ENCODE measurements around the gene HS1BP3. TPM values are rescaled to one million over a fixed set of nuclear protein-coding genes. Genes with fewer than 3 reads are reported as not detected.
A peak's percentile ranks its signal among the peaks of the same experiment; 100 is the strongest.

Gene HS1BP3
- total RNA-seq, 4 donors from 2014 or later, result 16.6 to 26.9 (median 19.4) TPM

DNA sequence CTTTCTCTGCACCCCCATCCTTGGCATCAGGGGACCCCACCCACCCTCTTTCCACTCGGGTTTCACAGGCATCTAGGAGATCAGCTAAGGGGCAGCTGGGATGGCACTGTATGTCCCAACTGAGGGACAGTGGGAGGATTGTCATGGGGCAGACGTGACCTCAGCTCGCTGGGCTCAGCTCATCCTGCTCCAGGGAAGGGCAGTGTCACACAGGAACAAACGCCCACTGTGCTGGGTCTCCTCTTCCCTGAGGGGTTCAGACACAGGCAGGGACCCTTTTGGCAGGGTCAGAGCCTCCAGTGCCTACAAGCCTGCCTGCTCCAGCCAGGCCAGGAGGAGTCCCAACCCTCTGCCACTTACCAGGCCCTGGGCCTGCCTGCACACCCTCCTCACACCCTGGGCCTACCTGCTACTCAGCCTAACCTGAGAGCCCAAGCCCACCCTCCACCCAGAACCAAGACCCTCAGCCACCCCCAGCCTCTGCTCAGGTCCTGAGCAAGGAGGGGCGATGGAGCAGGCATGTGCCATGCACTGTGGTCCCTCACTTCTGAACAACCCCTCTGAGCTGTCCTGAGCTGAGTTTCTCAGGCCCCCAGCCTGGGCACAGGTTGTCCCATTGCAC is 68.2 kb downstream of the HS1BP3 start:
- peaks cover 0 to 3% (median 0%) of the 10 kb centered on the region in 3 donors for H3K9me3 ChIP-seq
- H3K27me3 ChIP-seq, result no peaks in the 10 kb centered on the region
- no peak overlapping the region for H3K4me3 ChIP-seq
- no peak overlapping the region for H3K27ac ChIP-seq
- H3K4me1 ChIP-seq, result peaks cover 39 to 53% of the 10 kb centered on the region in 2 donors
- in situ Hi-C loops (cut with MboI; ENCODE audit: low sequenced_read_pairs in 4 of 4) (no loop called here), intact Hi-C loops (cut with DNase I; ENCODE audit: low total_unique reads) (no loop called here)
- no peaks in the 10 kb centered on the region for H3K36me3 ChIP-seq
- DNase-seq, result no peak
- ATAC-seq, result no peak
- TF ChIP-seq POLR2A (IDR thresholded peaks at IDR 0.05), result no peak
- TF ChIP-seq, protein P1, sequence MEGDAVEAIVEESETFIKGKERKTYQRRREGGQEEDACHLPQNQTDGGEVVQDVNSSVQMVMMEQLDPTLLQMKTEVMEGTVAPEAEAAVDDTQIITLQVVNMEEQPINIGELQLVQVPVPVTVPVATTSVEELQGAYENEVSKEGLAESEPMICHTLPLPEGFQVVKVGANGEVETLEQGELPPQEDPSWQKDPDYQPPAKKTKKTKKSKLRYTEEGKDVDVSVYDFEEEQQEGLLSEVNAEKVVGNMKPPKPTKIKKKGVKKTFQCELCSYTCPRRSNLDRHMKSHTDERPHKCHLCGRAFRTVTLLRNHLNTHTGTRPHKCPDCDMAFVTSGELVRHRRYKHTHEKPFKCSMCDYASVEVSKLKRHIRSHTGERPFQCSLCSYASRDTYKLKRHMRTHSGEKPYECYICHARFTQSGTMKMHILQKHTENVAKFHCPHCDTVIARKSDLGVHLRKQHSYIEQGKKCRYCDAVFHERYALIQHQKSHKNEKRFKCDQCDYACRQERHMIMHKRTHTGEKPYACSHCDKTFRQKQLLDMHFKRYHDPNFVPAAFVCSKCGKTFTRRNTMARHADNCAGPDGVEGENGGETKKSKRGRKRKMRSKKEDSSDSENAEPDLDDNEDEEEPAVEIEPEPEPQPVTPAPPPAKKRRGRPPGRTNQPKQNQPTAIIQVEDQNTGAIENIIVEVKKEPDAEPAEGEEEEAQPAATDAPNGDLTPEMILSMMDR (IDR thresholded peaks at IDR 0.05 in 4 of 5, conservative IDR thresholded peaks at IDR 0.05 in 1 of 5), result no peak

DNA sequence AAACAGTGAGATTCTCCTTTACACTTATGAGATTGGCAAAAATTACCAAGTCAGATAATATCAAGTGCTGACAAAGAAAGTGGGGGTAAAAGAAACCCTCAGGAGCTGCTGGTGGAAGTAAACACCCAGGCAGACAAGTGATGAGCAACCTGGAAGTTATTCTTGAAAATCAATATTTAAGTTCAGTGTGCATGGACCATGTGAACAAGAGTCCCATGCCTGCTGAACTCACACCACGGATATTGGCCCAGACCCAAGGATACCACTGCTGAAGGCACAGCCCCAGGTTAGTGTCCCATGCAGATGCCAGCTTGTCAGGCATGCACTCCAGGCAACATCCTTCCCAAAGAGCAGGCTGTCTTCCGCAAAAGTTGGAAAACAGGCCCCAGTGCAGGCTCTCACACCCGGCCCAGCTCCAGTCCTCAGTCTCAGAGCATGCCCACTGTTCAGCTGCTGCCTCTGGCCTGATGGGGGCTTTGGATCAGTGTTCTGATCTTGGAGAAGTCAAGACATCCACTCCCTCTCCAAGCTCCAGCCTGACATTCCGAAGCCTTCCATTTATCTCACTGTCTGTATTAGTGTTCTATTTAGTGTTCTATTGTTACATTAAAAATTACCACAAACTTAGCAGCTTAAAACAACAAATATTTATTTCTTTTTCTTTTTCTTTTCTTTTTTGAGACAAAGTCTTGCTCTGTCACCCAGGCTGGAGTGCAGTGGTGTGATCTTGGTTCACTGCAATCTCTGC is 70.0 kb downstream of the HS1BP3 start:
- Histone ChIP-seq H3K4me1 (peaks cover 50 to 61% of the 10 kb centered on the region in 2 donors), H3K27ac (no peak overlapping the region), H3K36me3 (no peaks in the 10 kb centered on the region), H3K27me3 (no peaks in the 10 kb centered on the region), H3K9me3 (peaks cover 0 to 3% (median 0%) of the 10 kb centered on the region in 3 donors), H3K4me3 (no peak overlapping the region)
- TF ChIP-seq POLR2A (IDR thresholded peaks at IDR 0.05), result no peak
- TF ChIP-seq, protein P1 (IDR thresholded peaks at IDR 0.05 in 4 of 5, conservative IDR thresholded peaks at IDR 0.05 in 1 of 5), result no peak
- in situ Hi-C loops (cut with MboI; ENCODE audit: low sequenced_read_pairs in 4 of 4) (no loop called here), intact Hi-C loops (cut with DNase I; ENCODE audit: low total_unique reads) (no loop called here)
- DNase-seq, result no peak
- ATAC-seq, result no peak

DNA sequence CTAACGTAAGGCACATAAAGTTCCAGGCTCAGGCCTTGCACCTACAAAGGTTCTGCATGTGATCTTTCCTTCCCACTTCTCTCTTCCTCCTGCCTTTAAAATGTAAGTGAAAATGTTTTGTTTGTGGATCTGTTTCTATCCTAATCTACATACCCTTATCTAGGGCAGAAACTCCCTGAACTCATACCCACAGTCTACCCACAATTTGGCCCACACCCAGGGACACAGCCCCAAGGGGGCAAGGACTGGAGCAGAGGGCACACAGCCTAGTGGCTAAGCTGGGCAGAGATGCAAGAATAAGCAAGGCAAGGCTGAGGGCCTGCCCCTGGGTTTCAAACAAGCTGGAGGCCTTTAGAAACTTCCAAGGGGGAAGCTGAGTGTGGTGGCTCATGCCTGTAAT is 71.0 kb downstream of the HS1BP3 start:
- H3K4me1 ChIP-seq, result peaks cover 42 to 56% of the 10 kb centered on the region in 2 donors
- DNase-seq (no peak), ATAC-seq (no peak)
- H3K27ac ChIP-seq, result peak overlapping the region; percentile 80 to 91 (median 82)
- no peaks in the 10 kb centered on the region for H3K27me3 ChIP-seq
- in situ Hi-C loops (cut with MboI; ENCODE audit: low sequenced_read_pairs in 4 of 4) (no loop called here), intact Hi-C loops (cut with DNase I; ENCODE audit: low total_unique reads) (loop anchor here (1.0 to 2.0 kb wide), 3 partner anchors 29 to 41 kb away; no protein-coding TSS in a partner anchor)
- peaks cover 0 to 3% (median 0%) of the 10 kb centered on the region in 3 donors for H3K9me3 ChIP-seq
- no peak overlapping the region for H3K4me3 ChIP-seq
- TF ChIP-seq, protein P1 (IDR thresholded peaks at IDR 0.05 in 4 of 5, conservative IDR thresholded peaks at IDR 0.05 in 1 of 5), result no peak
- TF ChIP-seq POLR2A (IDR thresholded peaks at IDR 0.05), result no peak
- no peaks in the 10 kb centered on the region for H3K36me3 ChIP-seq

DNA sequence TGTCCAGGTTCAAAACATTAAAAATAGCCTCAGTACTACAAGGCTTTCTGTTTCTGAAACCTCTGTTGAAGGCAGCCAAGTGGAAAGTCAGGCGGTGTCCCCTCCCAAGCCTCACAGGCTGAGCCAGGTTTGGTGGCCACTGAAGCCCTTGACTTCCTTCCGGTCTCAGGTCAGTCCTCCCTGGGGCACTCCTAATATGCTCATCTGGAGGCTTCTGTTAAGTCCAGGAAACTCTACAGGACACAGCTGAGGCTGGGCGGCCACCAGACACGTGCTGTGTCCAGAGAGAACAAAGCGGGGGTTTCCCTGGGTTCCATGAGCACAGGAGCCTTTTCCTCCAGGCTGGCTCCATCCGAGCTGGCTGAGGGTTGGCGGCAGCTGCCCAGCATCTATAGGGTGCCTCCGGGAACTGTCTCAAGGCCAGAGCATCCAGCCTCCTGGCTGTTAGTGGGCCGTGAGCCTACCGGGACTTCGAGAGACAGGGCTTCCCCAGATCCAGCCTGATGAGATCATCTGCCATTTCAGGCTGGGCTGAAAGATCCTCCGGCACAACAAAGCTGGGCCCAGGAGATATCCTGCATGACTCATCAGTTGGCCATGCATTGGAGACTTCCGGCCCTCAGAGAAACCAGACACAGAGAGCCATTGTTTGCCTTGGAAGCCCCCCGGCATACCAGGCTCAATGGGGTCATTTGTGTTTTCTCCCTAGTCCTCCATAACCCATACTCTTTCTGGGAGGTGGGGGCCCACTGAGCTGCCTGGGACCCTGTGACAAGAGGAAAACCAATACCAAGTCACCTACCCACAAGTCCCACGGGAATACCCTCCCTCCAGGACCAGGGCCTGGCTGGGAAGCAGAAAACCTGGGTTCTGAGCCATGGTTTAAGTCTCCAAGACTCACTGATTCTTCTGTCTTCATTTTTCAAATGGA is 71.7 kb downstream of the HS1BP3 start:
- Histone ChIP-seq H3K9me3 (peaks cover 0 to 3% (median 0%) of the 10 kb centered on the region in 3 donors), H3K36me3 (no peaks in the 10 kb centered on the region), H3K27ac (peak overlapping the region; percentile 80 to 91 (median 82)), H3K27me3 (no peaks in the 10 kb centered on the region), H3K4me1 (peaks cover 38 to 55% of the 10 kb centered on the region in 2 donors), H3K4me3 (peak overlapping the region in 1 of 4 donors; percentile 10)
- TF ChIP-seq, protein P1 (IDR thresholded peaks at IDR 0.05 in 4 of 5, conservative IDR thresholded peaks at IDR 0.05 in 1 of 5), result no peak
- TF ChIP-seq POLR2A (IDR thresholded peaks at IDR 0.05), result no peak
- in situ Hi-C loops (cut with MboI; ENCODE audit: low sequenced_read_pairs in 4 of 4), result no loop called here
- DNase-seq, result peak; percentile 87 to 89
- ATAC-seq, result peak; percentile 94 to 95
- intact Hi-C loops (cut with DNase I; ENCODE audit: low total_unique reads), result loop anchor here (1.0 to 2.0 kb wide), 3 partner anchors 28 to 40 kb away; no protein-coding TSS in a partner anchor

Data from gastrocnemius medialis (tissue), 4 donors.